AG09309 (cell line): ENCODE measurements around the gene OCIAD1.
"Not testable (repeated sequence)": the region's sequence is repeated elsewhere in the genome, so short reads cannot be mapped to it uniquely, and the experiment has no call there.

Experiments
- DNase-seq: peaks from one replicate; pipeline ENCODE4 v3.0.0-alpha.2; 2010; ENCODE audit warnings: low read depth
- H3K4me3 ChIP-seq: 2 replicates; pipeline ENCODE4 v1.5.1; 2011; ENCODE audit warnings: mild to moderate bottlenecking, low read depth, low read length, moderate library complexity; ENCODE audit not compliant: control insufficient read depth
- TF ChIP-seq, protein P1 (sequence below): IDR thresholded peaks from 2 replicates; pipeline ENCODE4 v1.5.1; 2011; ENCODE audit warnings: mild to moderate bottlenecking, low read depth, low read length, inconsistent platforms; ENCODE audit not compliant: insufficient read depth, control insufficient read depth; ENCODE audit errors: missing control alignments

OCIAD1 gene

DNA sequence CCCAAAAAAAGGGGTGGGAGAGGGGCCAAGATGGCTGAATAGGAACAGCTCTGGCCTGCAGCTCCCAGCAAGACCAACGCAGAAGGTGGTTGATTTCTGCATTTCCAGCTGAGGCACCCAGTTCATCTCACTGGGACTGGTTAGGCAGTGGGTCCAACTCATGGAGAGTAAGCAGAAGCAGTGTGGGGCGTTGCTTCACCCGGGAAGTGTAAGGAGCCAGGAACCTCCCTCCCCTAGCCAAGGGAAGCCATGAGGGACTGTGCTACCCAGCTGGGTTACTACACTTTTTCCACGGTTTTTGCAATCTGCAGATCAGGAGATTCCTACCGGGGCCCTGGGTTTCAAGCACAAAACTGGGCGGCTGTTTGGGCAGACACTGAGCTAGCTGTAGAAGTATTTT is 13.9 kb upstream of the OCIAD1 start:
- H3K4me3 ChIP-seq: no peak overlapping the region
- no peak for DNase-seq
- TF ChIP-seq, protein P1, sequence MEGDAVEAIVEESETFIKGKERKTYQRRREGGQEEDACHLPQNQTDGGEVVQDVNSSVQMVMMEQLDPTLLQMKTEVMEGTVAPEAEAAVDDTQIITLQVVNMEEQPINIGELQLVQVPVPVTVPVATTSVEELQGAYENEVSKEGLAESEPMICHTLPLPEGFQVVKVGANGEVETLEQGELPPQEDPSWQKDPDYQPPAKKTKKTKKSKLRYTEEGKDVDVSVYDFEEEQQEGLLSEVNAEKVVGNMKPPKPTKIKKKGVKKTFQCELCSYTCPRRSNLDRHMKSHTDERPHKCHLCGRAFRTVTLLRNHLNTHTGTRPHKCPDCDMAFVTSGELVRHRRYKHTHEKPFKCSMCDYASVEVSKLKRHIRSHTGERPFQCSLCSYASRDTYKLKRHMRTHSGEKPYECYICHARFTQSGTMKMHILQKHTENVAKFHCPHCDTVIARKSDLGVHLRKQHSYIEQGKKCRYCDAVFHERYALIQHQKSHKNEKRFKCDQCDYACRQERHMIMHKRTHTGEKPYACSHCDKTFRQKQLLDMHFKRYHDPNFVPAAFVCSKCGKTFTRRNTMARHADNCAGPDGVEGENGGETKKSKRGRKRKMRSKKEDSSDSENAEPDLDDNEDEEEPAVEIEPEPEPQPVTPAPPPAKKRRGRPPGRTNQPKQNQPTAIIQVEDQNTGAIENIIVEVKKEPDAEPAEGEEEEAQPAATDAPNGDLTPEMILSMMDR: no peak

- not testable (repeated sequence) for H3K4me3 ChIP-seq, DNase-seq
Measured at GRCh38 chr4:48821431-48821830, 9.5 kb upstream of the OCIAD1 start.

DNA sequence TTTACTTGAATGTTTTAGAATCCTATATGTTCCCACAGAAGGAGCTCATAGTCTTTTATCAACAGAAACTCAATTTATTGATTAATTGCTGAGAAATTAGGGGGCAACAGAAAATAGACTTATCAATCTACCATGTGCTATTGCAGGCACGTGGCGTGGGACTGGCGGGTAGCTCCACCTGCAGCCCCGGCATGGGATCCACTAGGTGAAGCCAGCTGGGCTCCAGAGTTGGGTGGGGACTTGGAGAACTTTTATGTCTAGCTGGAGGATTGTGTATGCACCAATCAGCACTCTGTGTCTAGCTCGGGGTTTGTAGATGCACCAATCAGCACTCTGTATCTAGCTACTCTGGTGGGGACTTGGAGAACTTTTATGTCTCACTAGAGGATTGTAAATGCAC is 3.3 kb upstream of the OCIAD1 start:
- no peak for DNase-seq
- TF ChIP-seq, protein P1: no peak
- H3K4me3 ChIP-seq: no peak overlapping the region

GRCh38 chr4:48831532-48832030 is 693 bp downstream of the OCIAD1 start:
- H3K4me3 ChIP-seq: peak overlapping the region; percentile 98
- no peak for DNase-seq
- TF ChIP-seq, protein P1: no peak

DNA sequence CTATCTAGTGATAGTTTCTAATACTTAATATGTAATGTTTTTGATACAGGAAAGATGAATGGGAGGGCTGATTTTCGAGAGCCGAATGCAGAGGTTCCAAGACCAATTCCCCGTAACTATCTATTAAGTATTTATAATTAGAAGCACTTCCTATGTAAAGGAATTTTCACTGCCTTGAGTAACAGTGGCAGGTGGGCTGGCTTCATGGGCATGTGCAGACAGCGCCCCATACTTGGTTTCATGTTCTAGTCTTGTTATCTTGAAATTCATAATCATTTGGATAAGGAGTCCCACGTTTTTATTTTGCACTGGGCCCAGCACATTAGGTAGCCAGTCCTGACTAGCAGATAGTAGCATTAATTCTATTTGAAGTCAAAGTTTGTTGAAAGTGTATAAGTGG is 1.7 kb downstream of the OCIAD1 start:
- TF ChIP-seq, protein P1: no peak
- no peak for DNase-seq
- no peak overlapping the region for H3K4me3 ChIP-seq

DNA sequence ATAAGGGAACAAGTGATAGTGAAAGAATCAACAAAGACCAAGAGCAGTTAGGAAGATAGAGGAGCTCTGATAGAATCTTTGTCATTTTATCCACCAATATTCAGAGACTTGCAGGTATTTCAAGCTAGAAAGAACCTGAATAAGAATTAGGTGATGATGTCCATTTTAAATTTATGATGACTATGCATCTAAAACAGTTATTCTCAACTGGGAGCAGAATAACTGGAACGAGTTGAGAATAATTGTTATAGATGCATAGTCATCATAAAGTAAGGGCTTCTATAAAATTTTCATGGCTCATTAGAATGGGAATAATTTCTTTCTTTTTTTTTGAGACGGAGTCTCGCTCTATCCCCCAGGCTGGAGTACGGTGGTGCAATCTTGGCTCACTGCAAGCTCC is 5.8 kb downstream of the OCIAD1 start:
- no peak overlapping the region for H3K4me3 ChIP-seq
- TF ChIP-seq, protein P1: no peak
- no peak for DNase-seq

- no peak overlapping the region for H3K4me3 ChIP-seq
- TF ChIP-seq, protein P1: no peak
- DNase-seq: no peak
Measured at GRCh38 chr4:48841045-48841827, 10.3 kb downstream of the OCIAD1 start.
